Lower lobe of right lung (tissue), 2 donors: ENCODE data around the gene DNAJB13. TPM values are rescaled to one million over a fixed set of nuclear protein-coding genes. Genes with fewer than 3 reads are reported as not detected.

ENCODE experiments used
- ATAC-seq, 2 donors: fragments of 200-7000 bp; cut with Tn5 transposase; one replicate each; pipeline ENCODE4 v1.9.1; 2020 to 2022; ENCODE audit warnings: mild to moderate bottlenecking in 2 of 2, moderate library complexity in 2 of 2
- DNase-seq: peaks from one replicate; pipeline ENCODE4 v3.0.0-alpha.2; 2020
- H3K27ac ChIP-seq: fragments of 200-600 bp; one replicate; pipeline ENCODE4 v1.8.0; 2022
- H3K27me3 ChIP-seq: fragments of 200-600 bp; one replicate; pipeline ENCODE4 v1.8.0; 2022; ENCODE audit warnings: low read depth
- H3K36me3 ChIP-seq: fragments of 200-600 bp; one replicate; pipeline ENCODE4 v1.8.0; 2022; ENCODE audit warnings: mild to moderate bottlenecking
- H3K4me1 ChIP-seq: fragments of 200-600 bp; one replicate; pipeline ENCODE4 v1.8.0; 2022
- H3K4me3 ChIP-seq: fragments of 200-600 bp; one replicate; pipeline ENCODE4 v1.8.0; 2022; ENCODE audit warnings: mild to moderate bottlenecking
- H3K9me3 ChIP-seq: fragments of 200-600 bp; one replicate; pipeline ENCODE4 v1.8.0; 2022
- CTCF ChIP-seq: fragments of 200-600 bp; IDR thresholded peaks from one replicate; pipeline ENCODE4 v1.8.0; 2022; ENCODE audit warnings: antibody characterized with exemption, mild to moderate bottlenecking
- intact Hi-C: fragments of 100-400 bp; cut with DNase I; formaldehyde crosslinking; loops from one replicate; pipeline ENCODE4 v1.11.0; 2022
- total RNA-seq: library from RNA; stranded (reverse); fragmentation: NEBNext Ultra II Directional; extraction: Animal tissue kit (Norgen Biotek cat#: 25700); gene quantifications from one replicate; pipeline ENCODE4 v1.2.1, GENCODE V29; 2021
- donor health status: DM: no; HTN: yes; CAD: no; lungs with severe emphysema.

Gene DNAJB13
- total RNA-seq, 1 donor from 2014 or later, result 7.5 TPM

- Histone ChIP-seq H3K4me1 (peaks cover 24% of the 10 kb centered on the region), H3K27me3 (no peaks in the 10 kb centered on the region), H3K9me3 (no peaks in the 10 kb centered on the region), H3K4me3 (no peak overlapping the region), H3K36me3 (no peaks in the 10 kb centered on the region), H3K27ac (peak overlapping the region; percentile 44)
- intact Hi-C loops, result no loop called here
- no peak for TF ChIP-seq CTCF
- ATAC-seq, result peak; percentile 68 to 81
- no peak for DNase-seq
These were observed 44.4 kb downstream of the DNAJB13 start for GRCh38 chr11:73995247-73995646.

GRCh38 chr11:73995731-73996130, 44.9 kb downstream of the DNAJB13 start:
- Histone ChIP-seq H3K27me3 (no peaks in the 10 kb centered on the region), H3K4me3 (no peak overlapping the region), H3K36me3 (no peaks in the 10 kb centered on the region), H3K27ac (peak overlapping the region; percentile 15), H3K9me3 (no peaks in the 10 kb centered on the region), H3K4me1 (peaks cover 24% of the 10 kb centered on the region)
- no peak for TF ChIP-seq CTCF
- intact Hi-C loops, result no loop called here
- DNase-seq (no peak), ATAC-seq (peak; percentile 40 to 48)

GRCh38 chr11:73996161-73996747, 45.4 kb downstream of the DNAJB13 start:
- ATAC-seq, result no peak
- Histone ChIP-seq H3K4me1 (peaks cover 19% of the 10 kb centered on the region), H3K27me3 (no peaks in the 10 kb centered on the region), H3K9me3 (no peaks in the 10 kb centered on the region), H3K36me3 (peaks cover 2% of the 10 kb centered on the region), H3K27ac (no peak overlapping the region), H3K4me3 (no peak overlapping the region)
- no peak for TF ChIP-seq CTCF
- intact Hi-C loops, result no loop called here
- no peak for DNase-seq

- no peaks in the 10 kb centered on the region for H3K9me3 ChIP-seq
- peaks cover 10% of the 10 kb centered on the region for H3K36me3 ChIP-seq
- no peak for TF ChIP-seq CTCF
- ATAC-seq (no peak), DNase-seq (no peak)
- H3K4me1 ChIP-seq, result peaks cover 15% of the 10 kb centered on the region
- H3K27ac ChIP-seq, result no peak overlapping the region
- no peaks in the 10 kb centered on the region for H3K27me3 ChIP-seq
- H3K4me3 ChIP-seq, result no peak overlapping the region
- intact Hi-C loops, result no loop called here
These were observed 46.4 kb downstream of the DNAJB13 start for GRCh38 chr11:73997120-73997770.

GRCh38 chr11:73998846-73999575, 48.2 kb downstream of the DNAJB13 start:
- no peak for ATAC-seq
- no peak for DNase-seq
- no peaks in the 10 kb centered on the region for H3K27me3 ChIP-seq
- H3K27ac ChIP-seq, result no peak overlapping the region
- H3K9me3 ChIP-seq, result no peaks in the 10 kb centered on the region
- no peak overlapping the region for H3K4me3 ChIP-seq
- intact Hi-C loops, result no loop called here
- no peak for TF ChIP-seq CTCF
- H3K4me1 ChIP-seq, result peaks cover 15% of the 10 kb centered on the region
- H3K36me3 ChIP-seq, result peaks cover 27% of the 10 kb centered on the region
